HG03095 (cell line): ENCODE results near the gene MAP6D1.

Source experiments
- ATAC-seq: cut with Tn5 transposase; IDR thresholded peaks from one replicate; pipeline ENCODE4 v1.9.1; 2021; ENCODE audit warnings: moderate library complexity; ENCODE audit not compliant: unreplicated experiment

Gene MAP6D1

GRCh38 chr3:183824761-183825455 lies 469 bp downstream of the MAP6D1 start:
- ATAC-seq, result no peak

- no peak for ATAC-seq
These were observed 1.4 kb downstream of the MAP6D1 start for GRCh38 chr3:183823963-183824362.

DNA sequence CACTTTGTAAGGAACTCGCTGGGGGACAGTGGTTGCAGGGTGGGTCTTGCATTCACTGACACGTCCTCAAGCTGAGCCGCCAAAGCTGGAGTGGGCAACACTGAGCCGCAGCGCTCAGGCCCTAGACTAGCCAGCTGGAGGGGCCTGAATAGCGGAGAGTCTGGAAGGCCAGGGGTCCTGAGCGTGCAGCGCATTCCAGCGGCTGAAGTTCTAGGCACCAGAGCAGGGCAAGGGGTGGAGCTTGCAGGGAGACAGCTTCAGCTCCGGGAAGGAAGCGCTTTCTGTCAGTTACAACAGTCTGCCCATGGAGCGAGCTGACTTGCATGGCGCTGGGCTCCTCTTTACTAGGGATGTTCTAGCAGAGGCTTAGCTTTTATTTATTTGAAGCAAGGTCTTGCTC lies 2.7 kb downstream of the MAP6D1 start:
- no peak for ATAC-seq

DNA sequence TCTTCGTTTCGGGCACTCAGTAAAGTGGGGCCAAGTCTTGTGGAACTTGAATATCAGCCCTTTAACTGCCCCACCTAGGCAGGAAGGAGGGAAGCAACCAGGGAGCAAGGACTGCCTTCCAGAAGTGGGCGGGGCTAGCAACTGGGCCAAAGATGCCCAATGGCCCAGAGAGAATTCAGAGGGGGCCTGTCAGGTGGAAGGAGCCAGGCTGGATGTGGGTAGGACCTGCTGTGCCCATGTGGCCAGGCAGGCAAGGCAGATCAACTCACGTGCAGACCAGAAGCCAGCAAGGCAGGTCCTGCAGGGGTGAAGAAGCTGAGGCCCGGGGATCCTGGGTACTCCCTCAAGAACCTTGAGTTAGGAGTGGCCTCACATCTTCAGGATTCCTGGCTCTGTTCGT lies 5.5 kb downstream of the MAP6D1 start:
- no peak for ATAC-seq

DNA sequence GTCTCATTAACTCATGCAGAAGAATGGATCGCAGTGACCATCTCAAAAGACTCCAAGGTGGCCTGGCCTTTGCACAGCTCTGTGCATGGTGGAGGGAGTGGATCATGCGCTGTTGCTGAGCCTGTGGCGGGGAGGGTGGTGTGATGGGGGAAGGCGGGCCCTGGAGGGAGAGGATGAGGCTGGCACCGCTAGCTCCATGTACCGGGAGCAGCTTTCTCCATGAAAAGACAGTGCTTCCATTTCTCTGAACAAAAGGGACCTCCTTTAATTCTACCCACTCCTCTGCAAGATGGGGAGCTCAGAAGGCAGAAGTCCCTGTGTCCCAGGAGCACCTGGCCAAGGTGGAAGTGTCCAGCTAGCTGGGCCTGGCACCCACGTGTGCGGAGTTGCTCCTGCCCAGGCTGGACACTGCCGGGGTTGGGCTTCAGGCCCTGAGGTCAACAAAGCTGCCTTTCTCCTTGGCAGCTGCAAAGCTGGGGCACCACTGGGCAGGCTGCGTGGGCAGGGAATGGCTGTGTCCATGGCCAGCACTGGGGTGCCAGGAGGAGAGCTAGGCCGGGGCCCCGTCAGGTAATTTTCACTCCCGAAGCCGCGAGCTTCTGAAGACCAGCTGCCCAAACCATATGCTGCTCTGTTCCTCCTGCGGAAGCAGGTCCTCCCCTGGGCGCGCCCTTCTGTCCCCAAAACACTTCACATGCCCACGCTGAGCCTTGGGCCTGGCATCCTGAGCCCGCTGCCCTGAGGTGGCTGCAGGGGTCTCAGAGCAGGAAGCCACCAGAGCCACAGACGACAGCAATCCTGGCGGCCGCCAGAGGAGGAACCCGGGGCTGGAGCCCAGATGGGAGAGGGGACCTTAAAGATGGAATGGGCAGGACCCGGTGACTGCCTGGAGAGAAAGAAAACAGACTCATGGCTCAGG lies 6.4 kb downstream of the MAP6D1 start:
- ATAC-seq, result no peak

DNA sequence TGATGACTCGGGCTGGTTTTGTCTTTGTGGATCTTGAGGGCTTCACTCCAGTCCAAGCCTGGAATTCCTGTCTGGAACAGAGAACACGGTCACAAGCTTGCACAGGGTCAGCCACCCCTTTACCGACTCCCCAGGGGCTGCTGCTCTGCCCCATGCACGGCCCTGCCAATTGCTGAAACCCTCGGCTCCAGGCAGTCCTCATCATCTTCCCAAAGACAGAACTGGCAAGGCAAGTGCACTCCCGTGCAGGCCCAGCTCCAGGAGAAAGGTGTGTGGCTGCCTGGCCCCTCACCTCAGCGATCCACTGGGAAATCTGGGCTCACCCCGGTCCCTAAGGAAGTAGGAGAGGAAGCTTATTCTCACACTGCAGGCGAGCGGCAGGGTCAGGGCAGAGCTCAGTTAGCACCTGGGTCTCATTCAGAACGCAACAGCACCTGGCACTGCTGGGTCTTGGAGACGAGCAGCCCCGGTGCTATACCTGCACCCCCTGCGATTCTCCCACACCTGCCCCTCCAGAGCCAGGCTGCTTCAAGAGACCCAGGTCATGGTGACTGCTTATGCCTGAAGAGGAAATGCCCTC lies 7.2 kb downstream of the MAP6D1 start:
- ATAC-seq, result no peak

DNA sequence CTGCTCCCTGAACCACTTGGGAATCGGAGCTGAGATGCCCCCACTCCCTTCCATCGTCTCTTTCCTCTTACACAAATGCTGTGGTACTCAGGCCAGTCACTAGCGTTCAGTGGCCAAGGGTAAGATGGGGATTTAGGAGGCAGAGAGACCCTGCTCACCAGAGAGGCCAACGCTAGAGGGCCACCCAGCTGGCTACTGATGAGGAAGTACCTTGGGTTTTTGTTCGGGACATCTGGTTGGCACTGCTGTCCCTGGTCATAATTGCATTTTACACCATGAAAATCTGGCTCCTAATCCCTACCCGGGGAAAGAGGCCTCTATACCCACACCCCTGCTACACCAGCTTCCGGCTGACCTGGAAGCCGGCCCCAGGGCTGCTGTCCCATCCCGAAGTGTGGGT lies 7.7 kb downstream of the MAP6D1 start:
- no peak for ATAC-seq

DNA sequence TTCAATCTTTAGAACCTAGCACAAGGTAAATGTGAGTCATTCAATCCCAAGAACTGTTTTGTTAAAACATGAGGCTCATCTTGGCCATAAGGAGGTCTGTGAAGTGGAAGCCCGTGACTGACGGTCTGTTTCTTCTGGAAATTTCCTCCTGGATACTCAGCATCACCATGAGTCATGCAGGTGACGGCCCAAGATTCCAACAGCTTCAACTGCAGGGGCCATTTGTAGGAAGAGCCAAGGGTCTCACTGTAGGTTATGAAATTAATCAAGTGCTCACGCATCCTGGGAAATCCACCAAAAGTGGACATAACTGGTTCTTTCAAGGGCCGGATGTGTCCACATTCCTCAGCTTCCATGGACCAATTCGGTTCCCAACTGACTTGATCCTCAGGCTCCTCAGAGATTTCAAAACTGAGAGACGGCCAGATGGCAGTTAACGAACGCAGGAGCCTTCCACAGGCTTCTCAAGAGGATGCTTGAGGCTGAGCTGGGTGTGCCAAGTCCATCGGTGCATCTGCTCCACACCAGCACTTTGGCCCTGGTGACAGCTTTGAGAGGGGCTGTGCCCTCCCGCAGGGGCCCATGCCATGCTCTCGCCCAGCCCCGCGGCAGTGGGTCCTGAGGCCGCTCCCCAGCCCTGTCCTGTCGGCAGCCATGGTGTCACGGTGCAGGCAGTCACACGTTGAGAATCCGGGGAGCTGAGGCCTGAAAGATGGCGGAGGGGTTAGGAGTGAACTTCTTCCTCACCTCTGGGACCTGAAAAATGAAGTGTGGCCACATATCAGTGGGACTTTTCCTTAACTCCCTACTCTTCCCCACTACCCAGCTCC lies 8.5 kb downstream of the MAP6D1 start:
- no peak for ATAC-seq

DNA sequence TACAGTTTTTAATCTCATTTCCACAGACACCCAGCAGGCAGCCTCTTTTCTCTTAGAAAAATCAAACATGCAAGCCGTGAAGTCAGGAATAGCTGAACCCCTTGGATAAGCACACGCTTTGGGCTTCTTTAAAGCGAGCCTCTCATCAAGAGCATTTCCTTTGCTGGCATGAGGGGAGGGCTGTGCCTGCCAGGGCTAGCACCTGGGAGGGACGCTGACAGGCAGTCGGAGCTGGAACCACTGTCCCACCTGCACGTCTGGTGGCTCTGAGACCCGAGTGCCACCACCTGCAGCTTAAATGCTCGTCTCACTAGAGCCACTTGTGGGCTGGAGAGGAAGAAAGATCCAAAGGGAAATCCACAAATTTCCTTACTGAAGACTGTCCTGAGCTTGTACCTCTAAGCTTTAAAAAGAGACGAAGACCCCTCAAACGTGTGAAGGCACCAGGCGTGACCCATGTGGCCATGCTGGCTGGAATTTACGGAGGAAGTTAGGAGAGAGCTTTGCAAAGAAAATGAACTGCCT lies 9.4 kb downstream of the MAP6D1 start:
- no peak for ATAC-seq

DNA sequence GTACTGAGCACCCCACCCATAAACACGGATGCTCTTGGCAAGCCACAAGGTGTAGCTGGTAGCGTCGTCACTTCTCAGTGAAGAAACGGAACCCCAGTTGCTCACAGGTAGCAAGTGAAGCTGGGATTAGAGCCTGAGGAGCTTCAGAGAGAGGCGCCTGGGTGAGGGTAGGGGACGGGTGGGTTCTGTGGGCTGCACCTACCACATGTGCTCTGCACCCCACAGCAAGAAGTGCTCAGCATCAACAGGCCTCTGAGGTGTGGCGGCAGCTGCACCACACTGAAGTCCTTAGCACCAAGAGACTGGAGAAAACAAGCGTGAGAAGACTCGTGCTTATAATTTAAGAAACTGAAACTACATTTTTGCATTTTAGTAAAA lies 9.8 kb downstream of the MAP6D1 start:
- no peak for ATAC-seq

- no peak for ATAC-seq
These were observed 11.1 kb downstream of the MAP6D1 start for GRCh38 chr3:183814240-183814639.

GRCh38 chr3:183812761-183813445 lies 12.5 kb downstream of the MAP6D1 start:
- no peak for ATAC-seq

GRCh38 chr3:183811638-183812037 lies 13.7 kb downstream of the MAP6D1 start:
- no peak for ATAC-seq

- ATAC-seq, result no peak
These were observed 14.5 kb downstream of the MAP6D1 start for GRCh38 chr3:183810643-183811594.

- no peak for ATAC-seq
These were observed 16.1 kb downstream of the MAP6D1 start for GRCh38 chr3:183809270-183809669.

DNA sequence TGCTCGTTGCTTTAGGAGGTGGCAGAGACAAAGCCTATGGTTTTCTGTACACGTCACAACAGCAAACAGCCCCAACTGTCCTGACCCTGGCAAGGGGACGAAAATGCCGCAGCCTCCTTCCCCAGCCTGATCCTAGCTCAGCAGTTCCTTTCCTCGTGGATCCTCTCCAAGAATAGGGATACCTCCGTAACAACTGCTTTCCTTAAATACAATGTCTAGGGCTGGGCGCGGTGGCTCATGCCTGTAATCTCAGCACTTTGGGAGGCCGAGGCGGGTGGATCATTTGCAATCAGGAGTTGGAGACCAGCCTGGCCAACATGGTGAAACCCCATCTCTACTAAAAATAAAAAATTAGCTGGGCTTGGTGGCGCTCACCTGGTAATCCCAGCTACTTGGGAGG lies 17.0 kb downstream of the MAP6D1 start:
- ATAC-seq, result no peak

- ATAC-seq, result no peak
These were observed 17.5 kb downstream of the MAP6D1 start for GRCh38 chr3:183807881-183808280.

DNA sequence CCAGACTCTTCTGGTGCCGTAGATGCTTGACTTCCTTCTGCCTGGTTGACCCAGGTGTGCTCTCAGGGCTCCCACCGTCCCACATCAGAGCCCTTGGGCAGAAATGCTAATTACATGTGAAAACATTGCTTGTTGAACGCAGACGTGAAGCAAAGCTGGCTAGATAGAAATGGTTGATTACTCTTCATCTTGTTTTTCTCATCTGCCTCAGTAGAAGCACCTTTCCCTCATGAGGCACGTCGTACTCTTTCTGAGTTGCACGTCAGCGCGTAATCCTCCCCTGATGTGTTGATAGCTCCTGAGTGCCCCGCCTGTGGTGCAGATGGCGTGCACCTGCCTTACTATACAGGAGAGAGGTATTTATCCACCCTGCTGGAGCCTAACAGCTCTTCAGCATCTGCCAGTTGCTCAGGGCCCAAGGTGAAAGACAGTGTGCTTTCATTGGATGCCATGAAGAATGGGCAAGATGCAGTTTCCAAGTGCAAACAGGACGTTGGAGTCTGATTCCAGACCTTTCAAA lies 18.1 kb downstream of the MAP6D1 start:
- ATAC-seq, result no peak

DNA sequence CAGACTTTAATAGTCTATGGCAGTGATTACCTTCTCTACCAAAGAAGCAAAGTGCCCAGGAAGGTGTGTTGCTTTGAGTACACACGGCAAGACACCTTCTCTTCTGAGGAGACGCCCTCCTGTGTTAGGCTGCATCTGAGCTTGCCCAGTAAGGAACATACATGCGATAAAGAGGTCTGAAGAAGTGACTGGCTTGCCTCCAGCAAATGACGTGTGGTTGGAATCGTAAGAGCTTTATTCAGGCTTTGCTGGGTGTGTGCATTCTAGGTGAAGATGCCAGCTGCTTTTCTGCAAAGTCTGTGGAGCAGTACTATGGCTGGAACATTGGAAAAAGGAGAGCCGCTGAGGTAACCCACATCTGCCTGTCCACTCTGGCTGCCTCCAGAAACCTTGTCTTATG lies 22.4 kb downstream of the MAP6D1 start:
- ATAC-seq, result no peak
